ENCODE results near the gene MAP3K7CL.

The MAP3K7CL gene

DNA sequence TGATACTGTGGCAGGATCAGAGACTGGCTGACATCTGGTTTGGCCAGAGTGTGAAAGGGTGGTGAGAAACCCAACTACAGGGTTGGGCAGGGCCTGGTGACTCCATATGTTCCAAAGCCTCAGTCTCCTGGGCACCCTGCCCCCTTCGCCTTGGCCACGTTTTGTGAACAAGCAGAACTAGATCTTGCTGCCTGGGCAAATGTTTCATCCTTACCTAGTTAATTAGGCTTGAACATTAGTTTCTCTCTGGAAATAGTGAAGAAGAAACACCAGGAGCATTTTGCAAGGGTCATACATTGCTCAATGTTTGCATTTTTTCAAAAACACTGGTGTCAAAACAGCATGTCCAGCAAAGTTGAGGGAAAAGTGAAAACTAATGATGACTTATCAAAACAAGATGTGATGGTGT lies 60.5 kb downstream of the MAP3K7CL start:
- DNase-seq (ENCODE audit: insufficient read length, low spot score) = no peak
- no peak for FAIRE-seq

DNA sequence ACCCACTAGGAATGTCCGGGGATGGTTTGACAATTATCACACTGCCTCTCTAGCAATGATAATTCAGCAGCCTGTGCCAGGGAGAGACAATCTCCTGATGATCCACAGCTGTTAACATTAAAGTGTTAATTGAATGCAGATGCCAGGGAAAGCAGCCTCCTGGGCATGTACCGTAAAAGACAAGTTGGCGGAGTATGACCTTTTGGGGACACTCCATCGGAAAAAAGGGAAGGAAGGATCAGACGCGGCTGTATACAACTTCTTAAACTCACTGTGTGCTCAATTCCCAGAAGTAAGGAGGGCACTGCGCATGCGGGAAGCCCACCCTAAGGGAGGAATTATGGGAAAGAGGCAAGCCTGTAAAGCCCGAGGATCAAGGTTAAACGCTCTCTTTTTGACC lies 62.6 kb downstream of the MAP3K7CL start:
- FAIRE-seq = no peak

GRCh38 chr21:29193901-29194300 lies 63.5 kb downstream of the MAP3K7CL start:
- DNase-seq (ENCODE audit: insufficient read length, low spot score) (no peak), FAIRE-seq (no peak)

More for the DNA sequence above, 62.6 kb downstream of the MAP3K7CL start:
- DNase-seq (ENCODE audit: insufficient read length, low spot score) = no peak

- DNase-seq (ENCODE audit: insufficient read length, low spot score) = no peak
- FAIRE-seq = no peak
Observed at GRCh38 chr21:29194342-29194741, 63.9 kb downstream of the MAP3K7CL start.

- no peak for FAIRE-seq
- DNase-seq (ENCODE audit: insufficient read length, low spot score) = no peak
Observed at GRCh38 chr21:29194847-29195246, 64.4 kb downstream of the MAP3K7CL start.

GRCh38 chr21:29195981-29196669 lies 65.7 kb downstream of the MAP3K7CL start:
- peak; percentile 58 for FAIRE-seq
- peak; percentile 84 for DNase-seq (ENCODE audit: insufficient read length, low spot score)

- DNase-seq (ENCODE audit: insufficient read length, low spot score) (no peak), FAIRE-seq (no peak)
Observed at GRCh38 chr21:29196670-29197191, 66.3 kb downstream of the MAP3K7CL start.

DNA sequence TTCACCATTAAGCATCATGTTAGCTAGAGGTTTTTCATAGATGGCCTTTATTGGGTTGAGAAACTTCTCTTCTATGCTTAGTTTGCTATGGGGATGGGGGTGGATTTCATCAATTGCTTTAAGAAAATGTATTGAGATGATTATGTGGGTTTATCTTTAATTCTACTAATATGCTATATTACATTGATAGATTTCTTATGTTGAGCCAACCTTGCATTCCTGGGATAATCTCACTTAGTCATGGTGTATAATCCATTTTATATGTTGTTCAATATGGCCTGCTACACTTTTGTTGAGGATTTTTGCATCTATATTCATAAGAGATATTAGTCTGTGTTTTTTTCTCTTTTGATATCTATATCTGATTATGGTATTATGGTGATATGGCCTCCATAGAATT lies 70.7 kb downstream of the MAP3K7CL start:
- FAIRE-seq = no peak
- DNase-seq (ENCODE audit: insufficient read length, low spot score) = no peak

- FAIRE-seq (peak; percentile 9), DNase-seq (ENCODE audit: insufficient read length, low spot score) (no peak)
Observed at GRCh38 chr21:29205009-29205408, 74.6 kb downstream of the MAP3K7CL start.

- DNase-seq (ENCODE audit: insufficient read length, low spot score) = no peak
- no peak for FAIRE-seq
Observed at GRCh38 chr21:29205988-29206387, 75.5 kb downstream of the MAP3K7CL start.

DNA sequence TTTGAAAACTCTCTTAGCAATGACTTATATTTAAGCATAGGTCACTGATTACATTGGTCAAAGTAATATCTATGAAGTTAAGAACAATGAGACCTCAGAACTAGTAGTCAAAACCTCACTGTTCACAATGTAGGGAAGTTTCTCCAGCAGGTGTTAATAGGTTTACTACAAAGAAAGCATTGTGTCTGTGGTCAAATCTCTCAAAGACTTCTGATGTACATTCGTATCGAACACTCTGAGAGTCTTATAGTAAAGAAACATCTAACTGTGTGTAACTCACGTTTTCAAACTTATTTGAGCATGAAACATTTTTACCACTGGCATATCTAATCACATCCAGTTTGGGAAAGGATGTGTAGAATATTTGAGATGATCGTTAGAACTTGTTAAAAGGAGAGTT lies 76.0 kb downstream of the MAP3K7CL start:
- DNase-seq (ENCODE audit: insufficient read length, low spot score) = no peak
- no peak for FAIRE-seq

DNA sequence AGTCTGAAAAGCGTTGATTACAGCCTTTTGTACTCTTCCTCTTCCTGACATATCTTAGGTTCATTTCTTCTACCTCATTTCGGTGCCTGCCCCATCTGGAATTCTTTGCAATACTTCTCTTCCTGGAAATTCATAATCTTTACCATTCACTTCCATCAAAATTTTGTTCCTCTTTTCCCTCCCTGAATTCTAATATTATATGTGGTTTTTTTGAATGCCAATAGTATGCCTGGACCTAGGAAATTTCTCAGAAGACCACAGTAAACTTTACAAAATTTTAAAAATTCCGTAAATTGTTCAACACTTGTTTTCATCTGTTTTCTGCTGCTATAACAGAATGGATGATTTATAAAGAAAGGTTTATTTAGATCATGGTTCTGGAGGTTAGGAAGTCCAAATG lies 76.8 kb downstream of the MAP3K7CL start:
- DNase-seq (ENCODE audit: insufficient read length, low spot score) (no peak), FAIRE-seq (no peak)

GRCh38 chr21:29208044-29208681 lies 77.7 kb downstream of the MAP3K7CL start:
- DNase-seq (ENCODE audit: insufficient read length, low spot score) = no peak
- FAIRE-seq = no peak

DNA sequence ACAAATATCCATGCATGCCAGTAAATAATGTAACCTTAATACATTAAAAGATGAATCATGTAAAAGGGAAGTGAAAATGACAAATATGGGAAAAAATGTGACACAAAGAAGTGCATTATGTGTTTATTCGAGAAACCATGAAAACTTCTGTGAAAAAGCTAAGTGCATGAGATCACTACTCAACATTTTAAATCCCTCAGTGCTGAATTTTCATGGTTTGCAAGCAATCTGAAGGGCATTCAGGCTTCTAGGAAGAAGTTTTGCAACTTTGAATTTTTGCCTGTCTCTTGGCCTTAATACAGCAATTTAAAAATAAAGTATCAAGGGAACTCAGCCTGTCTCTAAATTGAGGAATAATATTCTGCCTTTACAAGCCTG lies 78.2 kb downstream of the MAP3K7CL start:
- no peak for DNase-seq (ENCODE audit: insufficient read length, low spot score)

DNA sequence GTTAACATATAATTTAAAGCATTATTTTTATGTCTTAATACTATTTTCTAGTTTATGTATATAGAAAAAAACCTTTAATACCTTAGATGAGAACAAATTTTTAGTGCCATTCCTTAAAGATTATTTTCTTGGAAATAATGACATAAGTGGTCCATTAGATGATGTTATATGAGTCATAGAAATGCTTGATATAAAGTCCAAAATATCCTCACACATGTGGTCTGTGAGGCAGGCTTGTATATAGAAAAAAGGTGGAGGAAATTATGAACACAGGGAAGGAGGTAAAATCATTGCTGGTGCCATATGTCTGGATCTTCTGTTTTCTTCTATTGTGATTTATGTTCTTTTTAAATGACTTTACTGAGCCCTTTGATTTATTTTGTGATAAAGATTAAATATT lies 79.3 kb downstream of the MAP3K7CL start:
- FAIRE-seq (no peak), DNase-seq (ENCODE audit: insufficient read length, low spot score) (no peak)

More for the DNA sequence above, 78.2 kb downstream of the MAP3K7CL start:
- FAIRE-seq = no peak

GRCh38 chr21:29211205-29211604 lies 80.8 kb downstream of the MAP3K7CL start:
- FAIRE-seq (no peak), DNase-seq (ENCODE audit: insufficient read length, low spot score) (no peak)

DNA sequence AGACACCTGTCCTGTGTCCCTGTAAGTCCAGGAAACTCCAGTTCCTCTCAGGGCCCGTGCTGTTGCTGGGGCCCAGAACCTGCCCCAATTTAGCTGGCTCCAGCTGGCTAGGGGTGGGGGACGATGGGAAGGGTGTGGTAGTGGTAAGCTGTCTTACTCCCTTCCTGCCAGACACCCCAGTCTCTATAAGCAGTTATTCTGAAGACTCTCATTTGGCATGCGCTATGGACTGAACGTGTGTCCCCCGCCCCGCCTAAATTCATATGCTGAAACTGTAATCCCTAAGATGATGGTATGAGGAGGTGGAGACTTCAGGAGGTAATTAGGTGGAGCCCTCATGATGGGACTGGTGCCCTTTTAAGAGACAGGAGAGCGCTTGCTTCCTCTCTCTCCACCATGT lies 82.0 kb downstream of the MAP3K7CL start:
- no peak for FAIRE-seq
- no peak for DNase-seq (ENCODE audit: insufficient read length, low spot score)

DNA sequence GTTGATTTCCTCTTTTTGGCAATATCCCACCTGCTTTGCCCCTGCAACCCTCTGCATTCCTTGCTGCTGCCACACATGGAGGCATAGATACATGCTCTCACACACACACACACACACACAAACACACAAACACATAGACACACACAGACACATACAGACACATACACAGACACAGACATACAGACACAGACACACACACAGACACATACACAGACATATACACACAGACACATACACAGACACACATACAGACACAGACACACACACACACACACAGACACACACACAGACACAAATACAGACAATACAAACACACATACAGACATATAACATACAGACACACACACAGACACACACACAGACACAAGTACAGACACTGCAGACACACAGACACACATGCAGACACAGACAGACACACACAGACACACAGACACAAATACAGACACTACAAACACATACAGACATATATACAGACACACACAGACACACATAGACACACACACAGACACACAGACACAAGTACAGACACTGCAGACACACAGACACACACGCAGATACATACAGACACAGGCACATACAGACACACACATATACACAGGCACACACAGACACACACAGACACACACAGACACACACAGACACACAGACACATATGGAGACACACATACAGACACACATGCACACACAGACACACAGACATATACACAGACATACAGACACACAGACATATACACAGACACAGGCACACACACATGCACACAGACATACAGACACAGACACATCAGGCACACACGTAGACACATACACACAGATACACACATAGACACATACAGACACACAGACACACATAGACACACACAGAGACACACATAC lies 83.3 kb downstream of the MAP3K7CL start:
- FAIRE-seq (peak; percentile 99), DNase-seq (ENCODE audit: insufficient read length, low spot score) (no peak)

DNA sequence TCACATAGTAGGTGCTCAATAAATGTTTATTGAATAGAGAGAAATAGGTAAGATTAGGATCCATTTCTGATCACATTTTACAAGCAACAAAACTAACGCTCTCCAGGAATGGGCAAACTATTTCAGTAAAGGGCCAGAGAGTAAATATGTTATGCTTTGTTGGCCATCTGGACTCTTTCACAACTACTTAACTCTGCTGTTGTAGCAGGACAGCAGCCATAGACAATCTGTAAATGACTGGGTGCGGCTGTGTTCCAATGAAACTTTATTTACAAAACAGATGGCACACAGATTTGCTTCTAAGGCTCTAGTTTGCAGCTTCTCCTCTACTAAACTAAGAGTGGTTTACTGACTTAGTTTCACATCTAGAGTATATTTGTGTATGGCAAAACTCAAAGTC lies 85.3 kb downstream of the MAP3K7CL start:
- no peak for FAIRE-seq
- no peak for DNase-seq (ENCODE audit: insufficient read length, low spot score)

- FAIRE-seq (peak; percentile 86), DNase-seq (ENCODE audit: insufficient read length, low spot score) (peak; percentile 66)
Observed at GRCh38 chr21:29217818-29218291, 87.4 kb downstream of the MAP3K7CL start.

- FAIRE-seq (no peak), DNase-seq (ENCODE audit: insufficient read length, low spot score) (no peak)
Observed at GRCh38 chr21:29218749-29219148, 88.3 kb downstream of the MAP3K7CL start.
